WTC11 (cell line): ENCODE data around the gene ANKRD53. TPM values are rescaled to one million over a fixed set of nuclear protein-coding genes. Genes with fewer than 3 reads are reported as not detected.

Experiments
- ATAC-seq: fragments of 200-7000 bp; cut with Tn5 transposase; 2 replicates; pipeline ENCODE4 v1.10.0; 2021; ENCODE audit warnings: mild to moderate bottlenecking, moderate library complexity
- CTCF ChIA-PET: fragments of 300-600 bp; sonication (Branson Sonifier 250); formaldehyde crosslinking; loops from one replicate; lab custom pipeline; 2021; ENCODE audit warnings: antibody characterized with exemption; lab: Charles Lee
- POLR2A ChIA-PET: fragments of 350-600 bp; sonication (Branson Sonifier 250); formaldehyde crosslinking; loops from one replicate; lab custom pipeline; 2021; ENCODE audit warnings: antibody characterized with exemption; lab: Charles Lee
- DNase-seq: peaks from one replicate; pipeline ENCODE4 v3.0.0; 2021; ENCODE audit warnings: low spot score
- H3K27ac Mint-ChIP-seq: 2 replicates; pipeline ENCODE4 v1.8.0; 2021; ENCODE audit warnings: mixed read lengths
- H3K27me3 Mint-ChIP-seq: 2 replicates; pipeline ENCODE4 v1.8.0; 2021; ENCODE audit warnings: low read depth, mild to moderate bottlenecking, moderate library complexity, mixed read lengths
- H3K36me3 Mint-ChIP-seq: 2 replicates; pipeline ENCODE4 v1.8.0; 2021; ENCODE audit warnings: mixed read lengths
- H3K4me1 Mint-ChIP-seq: 2 replicates; pipeline ENCODE4 v1.8.0; 2022; ENCODE audit warnings: mixed read lengths
- H3K4me3 Mint-ChIP-seq: 2 replicates; pipeline ENCODE4 v1.8.0; 2021; ENCODE audit warnings: mild to moderate bottlenecking, moderate library complexity, mixed read lengths
- H3K9me3 Mint-ChIP-seq: 2 replicates; pipeline ENCODE4 v1.8.0; 2021; ENCODE audit warnings: mixed read lengths
- ATF3 ChIP-seq: sonication (generic); formaldehyde crosslinking; conservative IDR thresholded peaks from 2 replicates; pipeline ENCODE4 v1.8.1; 2022; ENCODE audit warnings: mild to moderate bottlenecking, missing genetic modification reagents
- CREM ChIP-seq: sonication (generic); formaldehyde crosslinking; IDR thresholded peaks from 2 replicates; pipeline ENCODE4 v1.8.1; 2022; ENCODE audit warnings: mild to moderate bottlenecking, missing genetic modification reagents, moderate library complexity
- CTCF ChIP-seq: fragments of 200-600 bp; IDR thresholded peaks from 2 replicates; pipeline ENCODE4 v1.8.0; 2022; ENCODE audit warnings: antibody characterized with exemption
- EMX1 ChIP-seq: fragments of 250-450 bp; sonication (Bioruptor Pico); IDR thresholded peaks from 2 replicates; pipeline ENCODE4 v1.8.0; 2021; ENCODE audit warnings: mild to moderate bottlenecking
- ERG ChIP-seq: fragments of 250-450 bp; sonication (Bioruptor Pico); IDR thresholded peaks from 2 replicates; pipeline ENCODE4 v1.8.0; 2021; ENCODE audit warnings: mild to moderate bottlenecking
- ETV6 ChIP-seq: sonication (generic); formaldehyde crosslinking; IDR thresholded peaks from 2 replicates; pipeline ENCODE4 v1.8.1; 2022; ENCODE audit warnings: mild to moderate bottlenecking, missing genetic modification reagents
- HMGXB4 ChIP-seq: sonication (generic); formaldehyde crosslinking; IDR thresholded peaks from 2 replicates; pipeline ENCODE4 v1.8.1; 2023; ENCODE audit warnings: mild to moderate bottlenecking, moderate library complexity, missing genetic modification reagents
- IRF1 ChIP-seq: sonication (generic); formaldehyde crosslinking; IDR thresholded peaks from 2 replicates; pipeline ENCODE4 v1.8.0; 2023; ENCODE audit warnings: missing genetic modification reagents
- JUN ChIP-seq: sonication (generic); formaldehyde crosslinking; IDR thresholded peaks from 2 replicates; pipeline ENCODE4 v1.8.0; 2023; ENCODE audit warnings: mild to moderate bottlenecking, missing genetic modification reagents
- NR3C1 ChIP-seq: sonication (generic); formaldehyde crosslinking; conservative IDR thresholded peaks from 2 replicates; pipeline ENCODE4 v1.8.1; 2023; ENCODE audit warnings: low read depth, mild to moderate bottlenecking, missing genetic modification reagents
- OVOL2 ChIP-seq: fragments of 250-450 bp; sonication (Bioruptor Pico); IDR thresholded peaks from 2 replicates; pipeline ENCODE4 v1.9.0; 2021; ENCODE audit warnings: mild to moderate bottlenecking, borderline replicate concordance
- RELA ChIP-seq: sonication (generic); formaldehyde crosslinking; IDR thresholded peaks from 2 replicates; pipeline ENCODE4 v1.8.1; 2022; ENCODE audit warnings: missing genetic modification reagents, mild to moderate bottlenecking, borderline replicate concordance
- TEAD1 ChIP-seq: sonication (generic); formaldehyde crosslinking; IDR thresholded peaks from 2 replicates; pipeline ENCODE4 v1.8.0; 2022; ENCODE audit warnings: mild to moderate bottlenecking, missing genetic modification reagents
- ZNF263 ChIP-seq: sonication (generic); formaldehyde crosslinking; IDR thresholded peaks from 2 replicates; pipeline ENCODE4 v1.8.1; 2022; ENCODE audit warnings: low read depth, mild to moderate bottlenecking, moderate library complexity, missing genetic modification reagents
- ZNF317 ChIP-seq: sonication (generic); formaldehyde crosslinking; IDR thresholded peaks from 2 replicates; pipeline ENCODE4 v1.8.1; 2023; ENCODE audit warnings: low read depth, mild to moderate bottlenecking, moderate library complexity, missing genetic modification reagents, borderline replicate concordance
- ZNF396 ChIP-seq: fragments of 250-450 bp; sonication (Bioruptor Pico); IDR thresholded peaks from 2 replicates; pipeline ENCODE4 v1.8.0; 2021; ENCODE audit warnings: mild to moderate bottlenecking, moderate library complexity, borderline replicate concordance
- ZNF423 ChIP-seq: fragments of 250-450 bp; sonication (Bioruptor Pico); IDR thresholded peaks from 2 replicates; pipeline ENCODE4 v2.1.2; 2022; ENCODE audit warnings: mild to moderate bottlenecking, moderate library complexity
- ZNF532 ChIP-seq: fragments of 250-450 bp; sonication (Bioruptor Pico); IDR thresholded peaks from 2 replicates; pipeline ENCODE4 v1.9.0; 2021; ENCODE audit warnings: mild to moderate bottlenecking, borderline replicate concordance
- total RNA-seq: library from RNA; stranded (reverse); gene quantifications from 3 replicates; pipeline ENCODE4 v1.2.3, GENCODE V29; 2021

ANKRD53 gene
- total RNA-seq, 1 experiment from 2014 or later, result 0.81 TPM

GRCh38 chr2:70948337-70949003, 30.0 kb upstream of the ANKRD53 start:
- peaks cover 16% of the 10 kb centered on the region for H3K4me1 Mint-ChIP-seq
- H3K27me3 Mint-ChIP-seq, result peaks cover 57% of the 10 kb centered on the region
- no peaks in the 10 kb centered on the region for H3K9me3 Mint-ChIP-seq
- TF ChIP-seq HMGXB4 (peak; percentile 59; the same call in 1 of the 2 replicates), ETV6 (CRISPR knock-in tag) (0 out of 2 replicates have a peak, but pooled peaks have one; percentile 40), ZNF263 (CRISPR knock-in tag) (peak; percentile 72; the same call in 1 of the 2 replicates), ZNF396 (CRISPR knock-in tag) (no peak), CTCF (peak; percentile 62; the same call in 1 of the 2 replicates)
- no peak overlapping the region for H3K27ac Mint-ChIP-seq
- peak; percentile 85 for DNase-seq
- POLR2A ChIA-PET, result no interaction called here
- peak; percentile 91 for ATAC-seq
- peak overlapping the region; percentile 62 for H3K4me3 Mint-ChIP-seq
- no peaks in the 10 kb centered on the region for H3K36me3 Mint-ChIP-seq
- CTCF ChIA-PET, result interaction anchor here (0.5 to 8.0 kb wide), 56 partner anchors 9 to 1571 kb away, joined by 3 to 159 read pairs (median 5); partner anchors contain the start of genes ADD2, ANKRD53, ATP6V1B1 and CLEC4F

- Mint-ChIP-seq H3K9me3 (no peaks in the 10 kb centered on the region), H3K27ac (no peak overlapping the region), H3K4me3 (no peak overlapping the region), H3K36me3 (no peaks in the 10 kb centered on the region), H3K4me1 (peaks cover 11% of the 10 kb centered on the region), H3K27me3 (peaks cover 61% of the 10 kb centered on the region)
- CTCF ChIA-PET, result interaction anchor here (0.6 to 8.0 kb wide), 52 partner anchors 9 to 545 kb away, joined by 3 to 159 read pairs (median 5); partner anchors contain the start of genes ADD2, ANKRD53, ATP6V1B1 and FIGLA
- POLR2A ChIA-PET, result no interaction called here
- no peak for DNase-seq
- no peak for ATAC-seq
- TF ChIP-seq IRF1 (no peak), ZNF317 (CRISPR knock-in tag) (no peak), NR3C1 (no peak), ZNF396 (CRISPR knock-in tag) (no peak), OVOL2 (no peak), TEAD1 (CRISPR knock-in tag) (no peak), JUN (CRISPR knock-in tag) (no peak), ZNF263 (CRISPR knock-in tag) (no peak), CREM (no peak), ERG (CRISPR knock-in tag) (no peak), RELA (CRISPR knock-in tag) (no peak), CTCF (no peak), ATF3 (CRISPR knock-in tag) (no peak), EMX1 (CRISPR knock-in tag) (no peak), ZNF532 (CRISPR knock-in tag) (no peak), ZNF423 (CRISPR knock-in tag) (no peak)
These were observed 29.3 kb upstream of the ANKRD53 start for GRCh38 chr2:70949086-70949485.
